D341Med (cell line): ENCODE measurements around the gene THADA.

Source experiments
- DNase-seq: peaks from one replicate; pipeline ENCODE4 v3.0.0; 2012; ENCODE audit warnings: low spot score

THADA gene

DNA sequence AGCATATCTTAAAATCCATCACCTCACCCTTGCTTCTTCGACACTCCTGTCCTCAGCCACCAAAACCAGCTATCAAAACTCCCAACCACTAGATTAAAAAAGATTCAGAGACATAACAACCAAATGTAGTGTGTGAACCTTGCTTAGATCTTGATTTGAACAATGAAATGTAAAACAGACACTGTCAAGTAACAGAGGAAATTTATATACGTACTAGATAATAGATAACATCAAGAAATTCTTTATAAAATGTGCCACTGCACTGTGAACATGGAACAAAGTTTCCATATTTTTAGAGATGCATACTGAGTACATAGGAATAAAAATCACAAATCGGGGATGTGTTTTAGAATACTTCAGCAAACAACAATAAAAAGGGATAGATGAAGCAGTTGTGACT is 86.0 kb downstream of the THADA start:
- no peak for DNase-seq

DNA sequence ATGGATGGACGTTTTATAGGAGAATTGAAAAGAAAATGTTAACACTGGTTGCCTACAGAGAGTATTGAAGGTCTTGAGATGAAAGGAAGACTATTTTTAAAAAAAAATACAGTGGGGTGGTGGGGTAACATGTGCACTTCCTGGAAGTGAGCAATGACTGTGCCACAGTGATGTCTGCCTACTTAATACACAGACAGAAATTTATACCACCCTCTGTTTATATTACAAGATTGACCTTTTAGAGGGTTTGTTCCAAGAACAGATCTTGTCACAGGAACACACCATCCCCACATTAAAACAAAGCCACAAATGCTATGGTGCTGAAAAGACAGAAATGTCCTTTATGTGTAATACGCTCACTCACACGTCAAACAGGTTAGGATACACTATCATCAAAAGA is 87.6 kb downstream of the THADA start:
- no peak for DNase-seq

DNA sequence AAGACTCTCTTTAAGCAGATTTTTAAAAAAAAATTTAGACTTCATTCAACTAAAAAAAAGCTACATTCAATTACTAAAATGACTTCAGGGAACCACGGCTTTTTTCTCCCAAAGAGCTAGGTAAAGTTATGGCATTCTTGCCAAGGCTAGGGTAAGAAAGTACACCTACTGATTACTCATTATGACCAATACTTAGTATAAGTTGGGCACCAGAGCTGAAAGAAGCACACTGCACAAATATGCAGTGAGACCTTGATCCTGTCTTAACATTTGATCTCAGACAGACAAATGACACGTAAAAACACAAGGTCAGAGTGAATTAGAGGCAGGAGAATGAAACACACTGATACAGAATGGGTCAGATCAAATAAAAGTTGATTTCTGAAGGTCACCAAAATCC is 88.7 kb downstream of the THADA start:
- no peak for DNase-seq

DNA sequence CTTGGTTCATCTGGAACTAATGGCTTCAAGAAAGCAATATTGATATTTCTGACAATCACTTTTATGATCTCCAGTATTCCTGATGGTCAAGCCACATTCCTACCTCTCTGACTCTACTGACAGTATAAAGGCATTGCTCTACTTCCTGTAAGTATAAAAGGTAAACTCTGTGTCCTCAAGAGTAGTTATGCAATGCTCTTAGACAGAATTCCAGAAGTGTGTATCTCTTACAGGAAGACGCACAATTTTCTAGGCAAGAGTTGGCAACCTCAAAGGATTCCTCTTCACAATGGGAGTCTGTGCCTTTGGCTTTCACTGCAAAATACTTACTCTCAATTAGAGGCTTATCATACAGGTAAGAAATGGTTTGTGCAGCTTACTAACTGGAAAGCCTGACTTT is 100.1 kb downstream of the THADA start:
- no peak for DNase-seq

DNA sequence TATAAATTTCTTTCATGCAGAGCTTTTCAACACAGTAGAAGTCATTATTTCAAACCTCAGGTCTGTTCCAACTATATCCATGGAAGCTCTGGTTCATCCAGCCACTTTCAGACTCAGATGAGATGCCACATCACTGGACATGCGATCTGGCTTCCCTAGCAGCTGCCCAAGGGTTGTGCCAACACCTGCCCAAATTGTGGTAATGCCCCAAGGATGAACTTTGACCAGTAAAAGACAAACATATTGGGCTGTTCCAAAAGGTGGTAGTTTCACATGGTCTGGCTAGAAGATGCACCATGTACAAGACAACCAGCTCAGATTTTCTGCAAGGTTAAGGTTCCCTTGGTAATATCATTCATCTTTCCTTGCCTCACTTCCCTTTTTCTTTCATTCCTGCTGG is 101.9 kb downstream of the THADA start:
- DNase-seq, result no peak

DNA sequence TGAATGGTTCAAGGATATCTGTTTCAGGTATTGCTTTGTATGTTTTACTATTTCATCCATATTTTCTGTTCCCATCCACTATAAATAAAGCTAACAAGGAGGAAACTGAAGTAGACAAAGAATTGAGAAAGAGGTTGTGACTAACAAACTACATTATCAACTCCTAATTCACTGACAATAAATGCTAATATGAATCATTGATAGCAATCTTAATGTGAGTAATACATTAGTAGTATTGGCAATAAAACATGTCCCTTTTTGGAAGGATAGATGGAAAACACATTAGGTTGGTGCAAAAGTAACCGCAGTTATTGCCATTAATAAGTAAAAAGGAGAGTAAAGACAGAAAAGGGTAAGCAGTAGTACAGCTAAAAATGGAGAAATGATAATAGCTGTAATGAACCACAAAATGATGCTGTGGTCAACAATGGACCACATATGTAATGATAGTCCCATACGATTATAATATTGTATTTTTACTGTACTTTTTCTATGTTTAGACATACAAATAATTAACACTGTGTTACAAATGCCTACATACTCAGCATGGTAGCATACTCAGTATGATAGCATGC is 104.7 kb downstream of the THADA start:
- no peak for DNase-seq

DNA sequence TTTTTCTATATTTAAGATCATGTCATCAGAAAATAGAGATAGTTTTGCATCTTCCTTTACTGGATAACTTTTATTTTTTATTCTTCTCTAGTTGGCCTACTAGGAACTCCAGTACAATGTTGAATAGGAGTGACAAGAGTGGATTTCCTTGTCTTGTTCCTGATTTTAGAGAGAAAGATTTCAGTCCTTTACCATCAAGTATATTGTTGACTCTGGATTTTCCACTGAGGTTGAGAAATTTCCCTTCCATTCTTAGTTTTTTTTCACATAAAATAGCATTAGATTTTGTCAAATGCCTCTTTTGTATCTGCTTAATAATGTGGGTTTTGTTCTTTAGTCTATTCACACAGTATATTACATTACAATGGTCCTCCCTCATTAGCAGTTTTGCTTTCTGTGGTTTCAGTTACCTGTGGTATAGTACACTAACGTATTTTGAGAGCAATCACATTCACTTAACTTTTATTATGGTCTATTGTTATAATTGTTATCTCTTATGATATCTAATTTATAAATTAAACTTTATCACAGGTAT is 105.5 kb downstream of the THADA start:
- DNase-seq, result no peak

DNA sequence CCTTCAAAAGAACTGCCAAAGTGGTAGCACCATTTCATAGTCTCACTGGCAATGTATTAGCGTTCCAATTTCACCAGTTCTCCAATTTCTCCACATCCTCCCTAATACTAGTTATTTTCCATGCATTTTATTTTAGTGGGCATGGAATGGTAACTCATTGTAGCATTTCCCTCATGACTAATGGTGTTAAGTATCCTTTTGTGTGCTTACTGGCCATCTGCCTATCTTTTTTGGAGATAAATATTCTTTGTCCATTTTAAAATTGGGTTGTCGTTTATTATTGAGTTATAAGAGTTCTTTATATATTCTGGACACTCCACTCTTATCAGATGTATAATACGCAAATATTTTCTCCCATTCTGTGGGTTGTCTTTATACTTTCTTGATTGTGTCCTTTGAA is 107.1 kb downstream of the THADA start:
- DNase-seq, result no peak

DNA sequence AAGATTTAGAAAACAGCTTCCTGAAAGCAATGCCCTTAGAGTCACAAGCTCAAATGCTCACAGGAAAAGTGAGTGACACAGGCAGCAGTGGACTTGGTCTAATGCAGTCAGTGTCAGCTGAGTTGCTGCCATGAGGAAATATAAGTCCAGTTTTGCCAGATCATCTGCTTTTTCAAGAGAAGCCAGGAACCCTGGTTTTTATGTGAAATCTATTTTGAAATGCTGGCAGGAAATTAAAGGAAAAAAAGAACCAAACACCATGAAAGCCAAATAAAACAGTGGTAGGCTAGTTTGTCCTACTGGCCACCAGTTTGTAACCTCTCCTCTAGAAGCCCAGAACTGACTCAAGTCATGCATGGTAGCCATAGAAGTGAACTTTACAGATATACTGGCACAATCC is 109.2 kb downstream of the THADA start:
- no peak for DNase-seq

DNA sequence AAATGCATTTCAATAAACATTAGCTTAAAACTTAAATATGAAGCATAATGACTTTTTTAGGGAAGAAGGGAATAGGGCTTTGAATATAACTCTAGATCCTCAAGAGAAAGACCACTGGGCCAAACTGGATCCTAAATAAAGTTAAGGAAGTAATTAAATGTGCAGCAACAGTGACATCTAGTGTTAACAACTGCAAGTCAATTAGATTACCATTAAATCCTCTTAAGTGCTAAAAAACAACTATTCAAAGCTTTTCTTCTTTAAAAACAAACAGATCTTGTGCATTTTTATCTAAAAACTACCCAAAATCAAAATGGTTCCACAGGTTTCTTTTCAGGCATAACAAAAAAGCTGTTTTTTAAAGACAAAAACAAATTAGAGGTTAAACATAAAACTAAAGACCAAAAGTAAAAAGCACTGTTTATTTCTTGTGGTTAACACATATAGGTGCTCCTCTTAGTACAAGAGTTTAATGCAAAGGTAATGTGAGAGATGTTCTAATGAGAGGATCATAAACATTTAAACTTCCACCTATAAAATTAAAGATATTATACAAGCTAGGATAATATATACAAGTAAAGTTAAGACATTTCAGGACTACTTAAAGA is 111.4 kb downstream of the THADA start:
- DNase-seq, result peak; percentile 23

DNA sequence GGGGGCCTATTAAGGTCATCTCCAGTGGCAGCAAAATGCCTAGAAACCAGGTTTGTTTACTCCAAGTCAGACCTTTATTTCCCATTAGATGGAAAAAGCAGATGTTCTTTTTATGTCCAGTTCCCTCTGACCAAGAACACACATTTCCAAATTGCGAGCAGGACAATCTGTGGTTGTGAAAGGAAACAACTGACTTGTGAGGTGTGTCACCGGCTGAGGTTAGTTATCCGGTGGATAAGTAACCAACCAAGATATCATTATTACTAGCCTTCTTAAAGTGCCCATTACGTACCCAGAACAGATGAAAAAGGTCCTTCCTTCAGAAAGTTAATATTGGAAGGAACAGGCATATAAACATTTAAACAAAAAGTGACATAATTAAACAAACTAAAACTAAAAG is 112.9 kb downstream of the THADA start:
- no peak for DNase-seq

DNA sequence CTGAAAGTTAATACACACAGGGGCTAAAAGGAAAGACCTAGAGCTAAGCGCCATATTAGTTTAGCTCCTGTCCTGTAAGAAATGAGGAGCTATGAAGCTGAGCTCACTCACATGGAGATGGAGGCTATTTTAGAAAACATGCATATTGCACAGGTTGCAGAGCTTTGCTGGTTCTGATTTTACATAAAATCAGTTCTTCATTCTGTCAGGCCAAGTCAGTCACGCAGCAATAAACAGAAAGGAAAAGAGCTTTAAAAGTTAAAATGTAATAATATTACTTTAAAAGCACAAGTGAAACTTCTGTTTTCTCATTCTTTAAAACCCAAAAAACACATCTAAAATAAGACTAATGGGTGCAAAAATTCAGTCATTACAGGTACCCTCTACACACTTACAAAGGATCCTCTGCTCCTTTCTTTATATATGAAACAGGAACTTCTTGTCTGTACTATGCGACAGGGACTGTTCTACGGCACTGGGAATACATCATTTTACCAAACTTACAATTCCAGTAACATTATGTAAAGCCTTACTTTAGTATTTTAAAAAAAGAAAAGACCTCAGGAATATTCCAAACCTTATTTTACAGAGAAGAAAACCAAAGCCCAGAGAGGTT is 113.8 kb downstream of the THADA start:
- DNase-seq, result no peak

DNA sequence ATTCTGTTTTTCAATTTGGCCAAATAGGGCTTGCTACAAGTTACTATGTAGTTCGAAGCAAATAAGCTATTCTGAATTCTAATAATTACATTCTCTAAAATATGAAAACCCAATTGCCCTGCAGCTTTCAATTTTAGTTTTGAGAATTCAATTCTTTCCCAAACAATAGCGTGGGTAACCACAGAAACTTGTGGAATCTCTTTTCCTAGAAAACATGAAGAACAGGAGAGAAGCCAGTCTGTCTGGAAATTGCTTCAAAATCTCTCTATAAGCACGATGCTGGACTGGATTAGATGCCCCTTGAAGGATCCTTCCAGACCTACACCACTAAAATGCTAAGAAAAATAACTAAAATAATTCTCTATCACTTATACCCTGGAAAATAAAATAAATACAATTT is 115.0 kb downstream of the THADA start:
- DNase-seq, result no peak

DNA sequence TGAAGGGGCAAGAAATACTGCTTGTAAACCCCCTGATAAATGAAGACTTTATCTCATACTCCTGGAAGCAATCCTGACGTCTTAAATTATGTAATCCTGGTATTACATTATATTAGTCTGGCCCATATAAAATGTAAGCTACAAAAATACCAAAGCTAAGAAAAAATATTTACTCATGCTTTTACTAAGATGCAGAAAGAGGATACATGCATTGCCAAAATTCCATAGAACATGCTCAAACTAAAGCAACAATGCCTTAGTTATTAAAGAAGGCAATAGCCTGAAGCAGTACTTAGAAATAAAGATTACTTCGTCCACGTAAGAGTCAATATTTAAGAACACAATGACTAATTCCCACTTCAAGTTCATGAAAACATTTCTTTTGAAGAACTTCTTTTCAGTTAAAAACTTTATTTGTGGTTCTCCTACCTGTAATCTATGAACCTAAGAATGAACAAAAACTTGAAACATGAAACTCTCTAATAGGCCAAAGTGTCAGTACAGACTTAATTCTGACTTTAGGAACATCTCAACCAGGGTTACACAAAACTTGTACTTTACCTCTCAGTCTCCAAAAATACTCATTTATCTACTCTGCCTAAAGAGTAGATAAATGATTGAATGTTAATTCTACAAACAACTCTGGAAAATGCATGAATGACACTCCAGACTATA is 117.3 kb downstream of the THADA start:
- DNase-seq, result no peak

DNA sequence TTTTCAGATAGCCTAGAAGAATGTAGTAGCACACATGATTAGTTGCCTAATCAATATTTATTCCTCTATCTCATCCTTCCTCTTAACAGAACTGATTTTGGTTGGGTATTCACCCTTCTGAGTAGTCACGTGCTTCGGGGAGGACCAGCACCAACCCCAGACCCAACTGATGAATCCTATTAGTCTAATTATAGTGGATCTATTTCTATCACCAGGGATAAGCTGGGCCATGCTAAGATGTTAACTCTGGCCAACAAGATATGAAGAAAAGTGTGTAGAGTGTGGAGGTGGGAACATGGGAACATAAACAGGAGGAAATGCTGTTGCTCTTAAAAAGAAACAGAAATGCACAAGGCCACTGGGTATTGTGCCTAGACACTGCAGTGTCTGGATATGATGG is 119.9 kb downstream of the THADA start:
- no peak for DNase-seq

DNA sequence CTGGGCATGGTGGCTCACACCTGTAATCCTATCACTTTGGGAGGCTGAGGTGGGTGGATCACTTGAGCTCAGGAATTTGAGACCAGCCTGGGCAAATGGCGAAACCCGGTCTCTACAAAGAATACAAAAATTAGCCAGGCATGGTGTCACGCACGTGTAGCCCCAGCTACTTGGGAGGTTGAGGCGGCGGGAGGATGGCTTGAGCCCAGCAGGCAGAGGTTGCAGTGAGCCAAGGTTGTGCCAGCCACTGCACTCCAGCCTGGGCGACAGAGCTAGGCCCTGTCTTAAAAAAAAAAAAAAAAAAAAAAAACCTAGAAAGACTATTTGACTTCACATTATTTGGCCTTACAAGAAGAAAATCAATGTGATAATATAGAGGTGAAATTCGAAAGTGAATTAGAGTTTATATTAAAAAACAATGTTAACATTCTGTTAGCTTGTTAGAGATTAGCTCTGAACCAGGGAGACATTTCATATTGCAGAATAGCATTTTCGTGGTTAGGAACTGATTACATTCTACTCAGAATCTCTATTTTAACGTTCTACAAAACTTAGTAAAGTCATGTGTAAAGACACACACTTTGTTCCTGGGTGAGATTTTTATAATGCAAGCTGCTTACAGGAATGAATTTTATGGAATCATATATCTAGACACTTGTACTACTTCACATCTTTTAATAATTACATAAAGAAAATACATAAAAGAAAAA is 120.5 kb downstream of the THADA start:
- no peak for DNase-seq

DNA sequence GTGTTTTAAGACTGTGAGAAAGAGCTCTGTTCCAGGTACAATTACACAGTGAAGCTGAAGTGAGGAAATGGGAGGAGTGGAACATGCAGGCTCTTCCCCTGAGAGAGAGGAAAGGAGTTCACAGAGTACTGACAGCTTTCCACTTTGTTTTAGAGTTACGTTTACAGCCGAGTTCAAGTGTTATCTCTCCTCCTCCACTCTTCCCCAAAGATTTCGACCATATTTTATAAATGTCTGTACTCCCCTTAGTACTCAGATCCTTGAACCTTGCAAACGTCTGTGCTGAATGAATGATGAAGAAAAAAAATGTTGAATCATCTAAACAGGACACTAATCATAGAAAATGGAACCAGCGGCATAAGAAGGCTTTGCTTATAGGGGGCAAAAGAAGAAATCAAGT is 121.6 kb downstream of the THADA start:
- no peak for DNase-seq

DNA sequence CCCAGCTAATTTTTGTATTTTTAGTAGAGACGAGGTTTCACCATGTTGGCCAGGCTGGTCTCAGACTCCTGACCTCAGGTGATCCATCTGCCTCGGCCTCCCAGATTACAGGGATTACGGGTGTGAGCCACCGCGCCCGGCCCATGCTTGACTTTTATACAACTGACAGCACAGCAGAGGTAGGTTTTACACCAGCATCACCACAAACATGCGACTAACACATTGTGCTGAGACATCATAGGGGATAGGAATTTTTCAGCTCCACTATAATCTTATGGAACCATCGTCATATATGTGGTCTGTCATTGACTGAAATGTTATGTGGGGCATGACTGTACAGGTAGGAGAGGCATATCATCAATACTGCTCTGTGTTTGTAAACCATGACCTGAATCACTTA is 122.1 kb downstream of the THADA start:
- no peak for DNase-seq

DNA sequence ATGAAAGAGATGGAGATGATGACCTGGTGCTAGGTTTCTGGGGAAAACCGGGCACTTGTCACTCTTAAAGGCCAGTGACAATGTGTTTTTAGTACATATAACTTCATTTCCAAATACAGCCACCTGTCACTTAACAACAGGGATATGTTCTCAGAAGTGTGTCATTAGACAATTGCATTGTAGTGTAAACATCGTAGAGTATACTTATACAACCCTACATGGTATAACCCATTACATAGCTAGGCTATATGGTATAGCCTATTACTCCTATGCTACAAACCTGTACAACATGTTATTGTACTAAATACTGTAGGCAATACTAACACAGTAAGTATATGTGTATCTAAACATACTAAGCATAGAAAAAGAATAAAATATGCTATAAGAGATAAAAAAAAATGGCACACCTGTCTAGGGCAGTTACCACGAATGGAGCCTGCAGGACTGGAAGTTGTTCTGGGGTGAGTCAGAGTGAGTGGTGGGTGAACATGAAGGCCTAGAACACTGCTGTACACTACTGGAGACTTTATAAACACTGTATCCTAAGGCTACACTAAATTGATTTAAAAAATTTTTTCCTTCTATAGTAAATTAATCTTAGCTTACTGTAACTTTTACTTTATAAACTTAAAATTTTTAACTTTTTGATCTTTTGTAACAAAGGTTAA is 123.2 kb downstream of the THADA start:
- DNase-seq, result no peak

DNA sequence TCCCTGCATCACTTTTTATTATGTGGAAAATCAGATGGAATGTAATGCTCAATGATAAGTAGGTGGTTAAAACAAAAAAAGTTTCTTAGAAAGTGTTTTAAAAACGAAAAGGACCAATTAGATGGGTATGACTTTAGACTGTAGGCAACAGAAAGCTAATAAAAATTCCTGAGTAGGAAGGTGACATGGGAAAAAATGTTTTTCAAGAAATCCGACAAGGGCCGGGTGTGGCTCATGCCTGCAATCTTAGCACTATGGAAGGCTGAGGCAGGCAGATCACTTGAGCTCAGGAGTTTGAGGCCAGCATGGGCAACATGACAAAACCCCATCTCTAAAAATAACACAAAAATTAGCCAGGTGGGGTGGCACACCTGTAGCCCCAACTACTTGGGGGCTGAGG is 126.1 kb downstream of the THADA start:
- DNase-seq, result no peak

DNA sequence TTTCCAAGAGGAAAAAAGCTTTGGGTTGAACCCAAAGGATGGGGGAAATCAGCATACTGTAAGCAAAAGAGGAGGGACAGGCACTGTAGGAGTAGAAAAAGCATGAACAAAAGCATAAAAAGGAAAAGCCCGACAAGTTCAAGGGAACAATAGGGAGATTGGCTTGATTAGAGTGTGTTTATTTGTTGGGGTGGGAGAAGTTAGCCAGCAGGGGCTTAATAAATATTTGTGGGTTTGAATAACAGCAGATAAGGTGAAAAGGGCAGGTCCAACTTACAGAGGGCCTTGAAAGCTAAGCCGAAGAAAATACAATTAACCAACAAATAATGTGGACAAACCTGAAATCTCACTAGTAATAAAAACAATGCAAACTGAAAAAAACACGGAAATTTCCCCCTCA is 126.7 kb downstream of the THADA start:
- DNase-seq, result no peak

DNA sequence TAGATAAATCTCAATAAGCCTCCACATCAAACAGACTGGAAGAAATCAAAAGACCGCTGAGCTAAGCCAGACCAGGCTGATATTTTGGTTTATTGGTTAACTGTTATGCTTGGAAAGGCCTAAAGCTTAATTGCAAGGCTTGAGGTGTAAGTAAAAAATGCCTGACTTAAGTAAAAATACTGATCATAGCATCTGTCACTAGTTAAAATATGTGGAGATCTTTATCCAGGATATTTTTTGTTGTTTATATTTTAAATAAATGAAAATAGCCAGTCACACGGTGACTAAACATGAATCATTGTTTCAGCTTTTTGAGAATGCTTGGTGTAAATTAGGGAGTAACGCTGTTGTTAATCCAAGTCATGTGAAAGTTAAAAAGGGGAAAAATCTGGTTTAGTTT is 127.9 kb downstream of the THADA start:
- DNase-seq, result no peak
